Osteocyte (in vitro differentiated cells): ENCODE data around the gene OPCML. TPM values are rescaled to one million over a fixed set of nuclear protein-coding genes. Genes with fewer than 3 reads are reported as not detected.
A peak's percentile ranks its signal among the peaks of the same experiment; 100 is the strongest.

Experiments
- DNase-seq: peaks from one replicate; pipeline ENCODE4 v3.0.0; 2021; ENCODE audit warnings: mixed read lengths; ENCODE audit not compliant: unreplicated experiment; ENCODE audit errors: extremely low spot score
- H3K27ac Mint-ChIP-seq: one replicate; pipeline ENCODE4 v1.8.0; 2021; ENCODE audit warnings: mild to moderate bottlenecking, mixed read lengths; ENCODE audit not compliant: unreplicated experiment
- H3K27me3 Mint-ChIP-seq: one replicate; pipeline ENCODE4 v1.8.0; 2021; ENCODE audit warnings: mixed read lengths; ENCODE audit not compliant: unreplicated experiment
- H3K36me3 Mint-ChIP-seq: one replicate; pipeline ENCODE4 v1.8.0; 2021; ENCODE audit warnings: mixed read lengths; ENCODE audit not compliant: unreplicated experiment
- H3K4me1 Mint-ChIP-seq: one replicate; pipeline ENCODE4 v1.8.0; 2021; ENCODE audit warnings: mixed read lengths; ENCODE audit not compliant: unreplicated experiment
- H3K4me3 Mint-ChIP-seq: one replicate; pipeline ENCODE4 v1.8.0; 2021; ENCODE audit warnings: mild to moderate bottlenecking, moderate library complexity, mixed read lengths; ENCODE audit not compliant: unreplicated experiment
- H3K9me3 Mint-ChIP-seq: one replicate; pipeline ENCODE4 v1.8.0; 2021; ENCODE audit warnings: mixed read lengths; ENCODE audit not compliant: unreplicated experiment
- total RNA-seq: library from RNA; stranded (reverse); gene quantifications from 2 replicates; pipeline ENCODE4 v1.2.1, GENCODE V29; 2021
- TF ChIP-seq, protein P1 (sequence below): fragments of 200-600 bp; sonication (generic); IDR thresholded peaks from 2 replicates; pipeline ENCODE4 v1.5.0; 2021; ENCODE audit warnings: antibody characterized with exemption, mild to moderate bottlenecking, moderate library complexity

OPCML gene
- total RNA-seq, 1 donor from 2014 or later = 0.11 TPM

DNA sequence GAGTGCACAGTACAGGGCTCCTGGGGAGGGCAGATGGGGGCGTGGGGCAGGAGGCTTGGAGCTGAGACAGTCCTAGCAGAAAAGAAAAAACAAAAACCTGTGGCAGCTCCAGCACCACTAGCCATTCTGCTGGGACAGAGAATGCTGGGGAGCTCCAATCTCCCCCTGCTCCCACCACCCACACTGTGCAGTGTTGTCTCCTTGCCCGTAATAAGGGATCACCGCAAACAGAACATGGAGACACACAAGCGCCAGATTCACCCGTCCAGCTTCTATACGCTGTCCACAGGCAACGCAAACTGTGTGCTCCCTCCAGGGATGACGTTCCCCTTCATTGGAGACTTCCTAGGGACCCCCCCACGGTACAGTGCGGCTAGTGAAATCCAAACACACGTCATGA is 31.4 kb downstream of the OPCML start:
- no peak overlapping the region for H3K4me3 Mint-ChIP-seq
- no peaks in the 10 kb centered on the region for H3K4me1 Mint-ChIP-seq
- no peaks in the 10 kb centered on the region for H3K27me3 Mint-ChIP-seq

DNA sequence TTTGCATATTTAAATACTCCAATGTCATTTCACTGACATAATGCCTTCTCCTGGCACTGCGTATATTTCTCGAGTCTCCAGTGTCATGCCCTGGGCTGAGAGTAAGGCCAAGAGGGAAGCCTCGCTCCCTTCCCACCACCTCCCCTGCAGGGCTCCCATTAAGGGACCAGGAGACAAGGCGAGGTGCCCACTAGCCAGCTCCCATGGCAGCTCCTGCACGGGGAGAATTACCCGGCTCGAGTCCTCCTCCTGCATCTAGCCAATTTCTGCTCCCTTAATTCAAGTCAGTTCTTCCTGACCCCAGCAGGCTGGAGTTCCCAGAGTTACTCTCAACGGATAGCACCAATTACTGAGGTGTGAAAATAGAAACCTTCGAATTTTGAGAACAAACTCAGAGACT is 31.9 kb downstream of the OPCML start:
- H3K4me1 Mint-ChIP-seq = no peaks in the 10 kb centered on the region
- TF ChIP-seq, protein P1, sequence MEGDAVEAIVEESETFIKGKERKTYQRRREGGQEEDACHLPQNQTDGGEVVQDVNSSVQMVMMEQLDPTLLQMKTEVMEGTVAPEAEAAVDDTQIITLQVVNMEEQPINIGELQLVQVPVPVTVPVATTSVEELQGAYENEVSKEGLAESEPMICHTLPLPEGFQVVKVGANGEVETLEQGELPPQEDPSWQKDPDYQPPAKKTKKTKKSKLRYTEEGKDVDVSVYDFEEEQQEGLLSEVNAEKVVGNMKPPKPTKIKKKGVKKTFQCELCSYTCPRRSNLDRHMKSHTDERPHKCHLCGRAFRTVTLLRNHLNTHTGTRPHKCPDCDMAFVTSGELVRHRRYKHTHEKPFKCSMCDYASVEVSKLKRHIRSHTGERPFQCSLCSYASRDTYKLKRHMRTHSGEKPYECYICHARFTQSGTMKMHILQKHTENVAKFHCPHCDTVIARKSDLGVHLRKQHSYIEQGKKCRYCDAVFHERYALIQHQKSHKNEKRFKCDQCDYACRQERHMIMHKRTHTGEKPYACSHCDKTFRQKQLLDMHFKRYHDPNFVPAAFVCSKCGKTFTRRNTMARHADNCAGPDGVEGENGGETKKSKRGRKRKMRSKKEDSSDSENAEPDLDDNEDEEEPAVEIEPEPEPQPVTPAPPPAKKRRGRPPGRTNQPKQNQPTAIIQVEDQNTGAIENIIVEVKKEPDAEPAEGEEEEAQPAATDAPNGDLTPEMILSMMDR = no peak
- H3K9me3 Mint-ChIP-seq = peaks cover 7% of the 10 kb centered on the region
- peak; percentile 77 for DNase-seq
- H3K4me3 Mint-ChIP-seq = no peak overlapping the region
- no peak overlapping the region for H3K27ac Mint-ChIP-seq
- H3K27me3 Mint-ChIP-seq = no peaks in the 10 kb centered on the region
- H3K36me3 Mint-ChIP-seq = no peaks in the 10 kb centered on the region

More for the DNA sequence above, 31.4 kb downstream of the OPCML start:
- peak; percentile 60 for DNase-seq
- no peak overlapping the region for H3K27ac Mint-ChIP-seq
- TF ChIP-seq, protein P1 = no peak
- peaks cover 7% of the 10 kb centered on the region for H3K9me3 Mint-ChIP-seq
- H3K36me3 Mint-ChIP-seq = no peaks in the 10 kb centered on the region

DNA sequence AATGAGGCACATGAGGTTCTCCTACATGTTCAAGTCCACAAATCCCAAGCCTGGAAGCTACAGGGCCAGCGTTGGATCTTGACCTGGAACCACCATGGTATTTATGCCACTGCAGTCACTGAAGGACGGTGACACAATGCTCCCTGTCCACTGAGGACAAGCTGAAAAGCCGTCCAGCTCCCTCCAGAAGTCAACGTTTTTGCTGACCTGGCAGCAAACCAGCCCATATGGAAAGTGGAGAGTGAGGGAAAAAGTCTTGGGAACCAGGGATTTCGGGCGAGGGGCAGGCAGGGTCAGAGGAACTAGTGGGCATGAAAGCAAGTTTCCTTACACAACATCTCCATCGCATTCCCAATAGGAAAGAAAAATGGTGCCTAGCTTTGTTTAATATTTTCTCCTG is 33.3 kb downstream of the OPCML start:
- no peak overlapping the region for H3K4me3 Mint-ChIP-seq
- TF ChIP-seq, protein P1 = no peak
- H3K27ac Mint-ChIP-seq = no peak overlapping the region
- no peak for DNase-seq
- H3K27me3 Mint-ChIP-seq = no peaks in the 10 kb centered on the region
- peaks cover 7% of the 10 kb centered on the region for H3K9me3 Mint-ChIP-seq
- no peaks in the 10 kb centered on the region for H3K36me3 Mint-ChIP-seq
- no peaks in the 10 kb centered on the region for H3K4me1 Mint-ChIP-seq

DNA sequence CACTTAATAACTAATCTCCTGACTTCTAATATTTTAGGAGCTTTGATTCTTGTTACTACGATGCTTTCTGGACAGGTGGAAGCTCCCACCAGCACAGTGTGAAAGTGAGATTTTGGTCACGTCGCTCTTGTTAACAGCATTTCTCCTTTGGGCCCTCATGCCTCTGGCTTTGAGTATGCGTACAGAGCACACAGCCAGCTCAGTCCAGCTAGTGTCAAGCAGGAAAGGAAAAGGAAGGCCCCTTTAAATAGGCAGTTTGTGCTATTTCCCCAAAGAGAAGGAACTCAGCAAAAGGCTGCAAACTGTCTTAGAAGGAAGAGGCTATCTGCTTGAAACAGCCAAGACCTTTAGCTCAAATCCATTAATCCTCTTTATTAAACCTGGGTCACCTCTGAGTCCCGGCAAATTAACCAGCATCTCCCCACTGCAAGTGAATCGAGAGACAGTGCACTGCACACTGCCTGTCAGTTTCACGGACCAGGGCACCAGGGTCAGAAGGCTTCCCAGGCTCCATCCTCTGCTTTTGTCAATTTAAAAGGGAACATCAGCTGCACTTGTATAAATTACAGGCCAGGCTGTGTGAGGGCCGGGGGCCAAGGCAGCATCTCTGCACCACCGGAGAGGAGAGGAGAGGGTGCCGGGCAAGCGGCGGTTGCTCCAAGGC is 34.7 kb downstream of the OPCML start:
- DNase-seq = no peak
- Mint-ChIP-seq H3K9me3 (peaks cover 7% of the 10 kb centered on the region), H3K4me3 (no peak overlapping the region), H3K27ac (no peak overlapping the region), H3K4me1 (no peaks in the 10 kb centered on the region), H3K36me3 (no peaks in the 10 kb centered on the region), H3K27me3 (no peaks in the 10 kb centered on the region)
- TF ChIP-seq, protein P1 = no peak

DNA sequence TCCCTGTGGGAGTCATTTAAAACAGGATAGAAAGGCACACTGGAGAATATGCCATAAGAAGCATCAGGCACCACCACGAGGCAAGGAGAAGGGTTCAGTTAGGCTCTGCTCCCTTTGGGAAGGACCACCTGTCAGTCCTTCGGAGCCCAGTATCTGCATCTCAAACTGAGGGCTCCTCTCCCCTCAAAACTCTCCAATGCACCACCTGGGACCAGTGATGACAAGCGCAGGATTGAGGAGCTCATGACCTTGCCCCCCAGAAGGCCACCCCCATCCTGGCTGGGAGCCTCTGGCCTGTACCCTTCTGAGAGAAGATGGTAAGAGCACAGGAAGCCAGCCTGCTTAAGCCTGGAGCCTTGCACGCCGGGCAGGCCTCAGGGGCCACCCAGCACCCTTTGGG is 39.4 kb downstream of the OPCML start:
- no peak overlapping the region for H3K4me3 Mint-ChIP-seq
- no peaks in the 10 kb centered on the region for H3K36me3 Mint-ChIP-seq
- H3K27ac Mint-ChIP-seq = no peak overlapping the region
- peaks cover 20% of the 10 kb centered on the region for H3K9me3 Mint-ChIP-seq
- TF ChIP-seq, protein P1 = no peak
- DNase-seq = no peak
- H3K4me1 Mint-ChIP-seq = no peaks in the 10 kb centered on the region
- H3K27me3 Mint-ChIP-seq = no peaks in the 10 kb centered on the region
